K562 (cell line): ENCODE results near the gene C1GALT1C1L. TPM values are rescaled to one million over a fixed set of nuclear protein-coding genes. Genes with fewer than 3 reads are reported as not detected.

Source experiments
- ATAC-seq: fragments of 200-7000 bp; cut with Tn5 transposase; 3 replicates; pipeline ENCODE4 v1.9.1; 2020; ENCODE audit warnings: moderate library complexity
- BruUV-seq: library from RNA; stranded (reverse); fragments of 400-500 nt; replicated peaks from 2 replicates; lab custom pipeline; 2021; lab: Mats Ljungman, UMichigan
- CTCF ChIA-PET: fragments of 300-600 bp; formaldehyde crosslinking; extraction: SDS; loops from one replicate; lab custom pipeline; 2021; ENCODE audit warnings: low intra/inter-chr PET ratio; lab: Yijun Ruan, JAX
- POLR2A ChIA-PET: fragments of 300-600, 350-650 bp; sonication (Branson Sonifier 250); formaldehyde crosslinking; extraction: SDS; loops from one replicate; lab custom pipeline; 2021; ENCODE audit warnings: antibody characterized with exemption, inconsistent platforms; lab: Yijun Ruan, JAX
- DNase-seq, 4 experiments: peaks; one replicate each; pipeline versions ENCODE4 v3.0.0 to v3.0.0-alpha.2; 2011 to 2018; ENCODE audit warnings: low spot score in 3 of 4, mixed read lengths in 3 of 4; ENCODE audit errors: extremely low read depth in 1 of 4
- FAIRE-seq: peaks from 2 replicates; lab custom pipeline; 2011; peaks lifted over from hg19 to GRCh38; lab: Jason Lieb, UNC
- H2AFZ ChIP-seq: 2 replicates; pipeline ENCODE4 v1.6.0; 2011; ENCODE audit warnings: low read depth, low read length, control low read depth, inconsistent platforms
- H3K27ac ChIP-seq: fragments of 200-600 bp; 3 replicates; pipeline ENCODE4 v1.8.0; 2011; ENCODE audit warnings: low read depth, mild to moderate bottlenecking, control low read depth, inconsistent platforms, low read length, moderate library complexity, mixed read lengths; ENCODE audit errors: extremely low read depth
- H3K27me3 ChIP-seq, 2 experiments: fragments of 300-600 bp in 1 of 2; 2 replicates in 1 of 2; 3 replicates in 1 of 2; pipeline versions ENCODE4 v1.6.0 to v1.8.0; 2011; ENCODE audit warnings: inconsistent platforms in 2 of 2, low read length in 2 of 2, mild to moderate bottlenecking in 1 of 2, mixed read lengths in 1 of 2, moderate library complexity in 1 of 2; ENCODE audit not compliant: control insufficient read depth in 2 of 2, insufficient read depth in 2 of 2
- H3K36me3 ChIP-seq: fragments of 300-600 bp; 3 replicates; pipeline ENCODE4 v1.8.0; 2011; ENCODE audit warnings: mild to moderate bottlenecking, low read length, inconsistent platforms; ENCODE audit not compliant: control insufficient read depth, insufficient read depth
- H3K4me1 ChIP-seq, 2 experiments: fragments of 200-600 bp in 1 of 2; replicated peaks in 1 of 2; 2 replicates in 1 of 2; 3 replicates in 1 of 2; pipeline versions ENCODE4 v1.5.1 to v1.8.0; 2011; ENCODE audit warnings: inconsistent platforms in 2 of 2, low read length in 2 of 2, mild to moderate bottlenecking in 1 of 2, mixed read lengths in 1 of 2, moderate library complexity in 1 of 2; ENCODE audit not compliant: control insufficient read depth in 2 of 2, insufficient read depth in 2 of 2
- H3K4me2 ChIP-seq: 2 replicates; pipeline ENCODE4 v1.6.1; 2011; ENCODE audit warnings: low read length, control low read depth, inconsistent platforms, mixed read lengths; ENCODE audit not compliant: insufficient read depth
- H3K4me3 ChIP-seq: fragments of 200-600 bp; sonication (generic), shearing (Covaris generic); 2 replicates; pipeline ENCODE4 v1.5.1; 2016; ENCODE audit warnings: control low read depth, inconsistent platforms
- H3K79me2 ChIP-seq: fragments of 200-600 bp; 3 replicates; pipeline ENCODE4 v1.8.0; 2011; ENCODE audit warnings: low read length, inconsistent platforms; ENCODE audit not compliant: control insufficient read depth, insufficient read depth
- H3K9ac ChIP-seq, 2 experiments: 2 replicates each; pipeline versions ENCODE4 v1.6.0 to v1.6.1; 2011; ENCODE audit warnings: low read depth in 2 of 2, low read length in 2 of 2, control low read depth in 1 of 2, inconsistent platforms in 1 of 2, mild to moderate bottlenecking in 1 of 2, mixed read lengths in 1 of 2; ENCODE audit not compliant: insufficient read depth in 1 of 2
- H3K9me1 ChIP-seq: one replicate; pipeline ENCODE4 v1.6.0; 2011; ENCODE audit warnings: inconsistent platforms, mild to moderate bottlenecking, low read length, moderate library complexity; ENCODE audit not compliant: control insufficient read depth, insufficient read depth
- H3K9me3 ChIP-seq: replicated peaks from 2 replicates; pipeline ENCODE4 v1.5.1; 2011; ENCODE audit warnings: low read depth, low read length, inconsistent platforms; ENCODE audit not compliant: control insufficient read depth, insufficient read depth
- H4K20me1 ChIP-seq: replicated peaks from 2 replicates; pipeline ENCODE4 v1.6.1; 2011; ENCODE audit warnings: low read length, inconsistent platforms, mixed read lengths; ENCODE audit not compliant: control insufficient read depth, insufficient read depth
- ARID1B ChIP-seq: fragments of 450-650 bp; IDR thresholded peaks from 2 replicates; pipeline ENCODE4 v1.6.1; 2016; ENCODE audit warnings: antibody characterized with exemption, mild to moderate bottlenecking, inconsistent platforms
- DACH1 ChIP-seq: fragments of 450-650 bp; IDR thresholded peaks from 2 replicates; pipeline ENCODE4 v1.6.1; 2018; ENCODE audit not compliant: partially characterized antibody
- NFATC3 ChIP-seq: fragments of 450-650 bp; IDR thresholded peaks from 2 replicates; pipeline ENCODE4 v1.6.1; 2017; ENCODE audit warnings: mild to moderate bottlenecking
- NFYB ChIP-seq: IDR thresholded peaks from 2 replicates; pipeline ENCODE4 v1.6.1; 2011; ENCODE audit warnings: mild to moderate bottlenecking, moderate library complexity; ENCODE audit not compliant: insufficient read length; ENCODE audit errors: extremely low read depth
- NR4A1 ChIP-seq, 2 experiments: fragments of 250-450 bp in 1 of 2; fragments of 450-650 bp in 1 of 2; sonication (Bioruptor Pico) in 1 of 2; IDR thresholded peaks; 2 replicates each; pipeline versions ENCODE4 v1.4.0 to v1.6.1; 2016 to 2020; ENCODE audit warnings: mild to moderate bottlenecking in 2 of 2, missing compliant biosample characterization in 1 of 2, missing genetic modification characterization in 1 of 2, moderate library complexity in 1 of 2
- in situ Hi-C: fragments of 300-500 bp; cut with MboI; formaldehyde crosslinking; loops from 4 replicates; pipeline ENCODE4 v1.15.0; 2018; ENCODE audit warnings: inconsistent platforms, mixed read lengths
- intact Hi-C: fragments of 100-400 bp; cut with micrococcal nuclease; formaldehyde crosslinking; loops from 2 replicates; pipeline ENCODE4 v1.14.2; 2022
- polyA plus RNA-seq, 8 experiments: library from polyadenylated mRNA; depleted of rRNA in 4 of 8; stranded (reverse) in 5 of 8; unstranded in 3 of 8; fragments of >200 nt; fragmentation: Nextera tagmentation in 2 of 8; fragmentation: Illumina TruSeq in 1 of 8; extraction: Ambion mirVana in 2 of 8; extraction: Trizol in 1 of 8; gene quantifications; 2 replicates each; pipeline versions ENCODE4 v1.2.1 to v1.2.3, GENCODE V29; 2011 to 2014; ENCODE audit warnings: inconsistent platforms in 1 of 8, missing spikeins in 1 of 8
- total RNA-seq, 7 experiments: library from RNA; depleted of rRNA in 6 of 7; stranded (reverse); fragments of >200 nt in 6 of 7; fragmentation: Illumina TruSeq in 2 of 7; extraction: Trizol in 2 of 7; gene quantifications; 2 replicates each; pipeline versions ENCODE4 v1.2.1 to v1.2.3, GENCODE V29; 2011 to 2021; ENCODE audit warnings: low replicate concordance in 1 of 7
- TF ChIP-seq, protein P1 (sequence below), 3 experiments: fragments of 200-800 bp in 1 of 3; fragments of 250-450 bp in 1 of 3; fragments of 450-650 bp in 1 of 3; sonication (Bioruptor Pico) in 1 of 3; sonication (Bioruptor generic) in 1 of 3; formaldehyde crosslinking in 1 of 3; IDR thresholded peaks; 2 replicates each; pipeline versions ENCODE4 v1.6.1 to v1.8.0; 2016 to 2022; ENCODE audit warnings: mild to moderate bottlenecking in 2 of 3, missing genetic modification characterization in 2 of 3, missing compliant biosample characterization in 1 of 3, moderate library complexity in 1 of 3
- TF ChIP-seq, protein P2 (sequence below): fragments of 450-650 bp; IDR thresholded peaks from 2 replicates; pipeline ENCODE4 v1.6.1; 2014; ENCODE audit warnings: low read depth, mild to moderate bottlenecking, moderate library complexity, borderline replicate concordance
- TF ChIP-seq, protein P3 (sequence below): fragments of 450-650 bp; IDR thresholded peaks from 2 replicates; pipeline ENCODE4 v1.6.1; 2016; ENCODE audit warnings: low read depth, mild to moderate bottlenecking, moderate library complexity

Gene C1GALT1C1L
- total and polyA plus RNA-seq, 9 of the 15 experiments (the other 6 are each of a cell fraction or from before 2014, with no cell fraction given): 1.0 to 4.4 (median 1.9) TPM

DNA sequence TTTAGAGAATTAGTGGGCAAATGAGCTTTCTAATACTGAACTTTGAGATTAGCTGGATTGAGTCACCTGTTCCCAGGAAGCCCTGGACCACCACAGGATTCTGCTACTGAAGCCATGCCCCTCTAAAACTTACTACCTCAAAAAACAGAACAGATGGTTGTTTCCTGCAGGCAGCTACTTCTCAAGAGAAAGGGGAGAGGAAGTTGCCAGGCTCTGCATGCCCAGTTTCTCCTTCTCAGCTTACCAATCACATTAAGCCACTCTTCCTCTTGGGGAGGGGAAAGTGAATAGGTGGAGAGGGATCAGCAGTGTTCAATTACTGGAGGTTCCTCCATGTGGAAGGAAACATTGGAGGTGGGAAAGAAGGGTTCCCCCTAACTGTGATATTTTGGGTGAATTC is 24.9 kb upstream of the C1GALT1C1L start:
- Histone ChIP-seq H3K4me3 (no peak overlapping the region), H3K79me2 (no peaks in the 10 kb centered on the region), H3K36me3 (no peaks in the 10 kb centered on the region), H3K27me3 (no peaks in the 10 kb centered on the region), H3K9me3 (no peaks in the 10 kb centered on the region), H3K9ac (no peak overlapping the region), H3K27ac (no peak overlapping the region), H3K4me1 (peaks cover 3 to 9% of the 10 kb centered on the region in 2 experiments; a peak in 2 of 5 replicates), H4K20me1 (no peaks in the 10 kb centered on the region), H2AFZ (peak overlapping the region; percentile 37), H3K9me1 (no peaks in the 10 kb centered on the region), H3K4me2 (no peak overlapping the region)
- no peak for TF ChIP-seq DACH1
- no peak for TF ChIP-seq NR4A1 (CRISPR knock-in tag; IDR thresholded peaks at IDR 0.05)
- no peak for TF ChIP-seq NR4A1 (tag; IDR thresholded peaks at IDR 0.05)
- no peak for TF ChIP-seq NFYB
- TF ChIP-seq ARID1B: no peak
- TF ChIP-seq NFATC3: no peak
- TF ChIP-seq, protein P1, sequence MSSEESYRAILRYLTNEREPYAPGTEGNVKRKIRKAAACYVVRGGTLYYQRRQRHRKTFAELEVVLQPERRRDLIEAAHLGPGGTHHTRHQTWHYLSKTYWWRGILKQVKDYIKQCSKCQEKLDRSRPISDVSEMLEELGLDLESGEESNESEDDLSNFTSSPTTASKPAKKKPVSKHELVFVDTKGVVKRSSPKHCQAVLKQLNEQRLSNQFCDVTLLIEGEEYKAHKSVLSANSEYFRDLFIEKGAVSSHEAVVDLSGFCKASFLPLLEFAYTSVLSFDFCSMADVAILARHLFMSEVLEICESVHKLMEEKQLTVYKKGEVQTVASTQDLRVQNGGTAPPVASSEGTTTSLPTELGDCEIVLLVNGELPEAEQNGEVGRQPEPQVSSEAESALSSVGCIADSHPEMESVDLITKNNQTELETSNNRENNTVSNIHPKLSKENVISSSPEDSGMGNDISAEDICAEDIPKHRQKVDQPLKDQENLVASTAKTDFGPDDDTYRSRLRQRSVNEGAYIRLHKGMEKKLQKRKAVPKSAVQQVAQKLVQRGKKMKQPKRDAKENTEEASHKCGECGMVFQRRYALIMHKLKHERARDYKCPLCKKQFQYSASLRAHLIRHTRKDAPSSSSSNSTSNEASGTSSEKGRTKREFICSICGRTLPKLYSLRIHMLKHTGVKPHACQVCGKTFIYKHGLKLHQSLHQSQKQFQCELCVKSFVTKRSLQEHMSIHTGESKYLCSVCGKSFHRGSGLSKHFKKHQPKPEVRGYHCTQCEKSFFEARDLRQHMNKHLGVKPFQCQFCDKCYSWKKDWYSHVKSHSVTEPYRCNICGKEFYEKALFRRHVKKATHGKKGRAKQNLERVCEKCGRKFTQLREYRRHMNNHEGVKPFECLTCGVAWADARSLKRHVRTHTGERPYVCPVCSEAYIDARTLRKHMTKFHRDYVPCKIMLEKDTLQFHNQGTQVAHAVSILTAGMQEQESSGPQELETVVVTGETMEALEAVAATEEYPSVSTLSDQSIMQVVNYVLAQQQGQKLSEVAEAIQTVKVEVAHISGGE (CRISPR knock-in tag; IDR thresholded peaks at IDR 0.05): peak in 1 of 3 experiments; percentile 37; a peak in 1 of 6 replicates
- TF ChIP-seq, protein P2, sequence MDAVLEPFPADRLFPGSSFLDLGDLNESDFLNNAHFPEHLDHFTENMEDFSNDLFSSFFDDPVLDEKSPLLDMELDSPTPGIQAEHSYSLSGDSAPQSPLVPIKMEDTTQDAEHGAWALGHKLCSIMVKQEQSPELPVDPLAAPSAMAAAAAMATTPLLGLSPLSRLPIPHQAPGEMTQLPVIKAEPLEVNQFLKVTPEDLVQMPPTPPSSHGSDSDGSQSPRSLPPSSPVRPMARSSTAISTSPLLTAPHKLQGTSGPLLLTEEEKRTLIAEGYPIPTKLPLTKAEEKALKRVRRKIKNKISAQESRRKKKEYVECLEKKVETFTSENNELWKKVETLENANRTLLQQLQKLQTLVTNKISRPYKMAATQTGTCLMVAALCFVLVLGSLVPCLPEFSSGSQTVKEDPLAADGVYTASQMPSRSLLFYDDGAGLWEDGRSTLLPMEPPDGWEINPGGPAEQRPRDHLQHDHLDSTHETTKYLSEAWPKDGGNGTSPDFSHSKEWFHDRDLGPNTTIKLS: no peak
- TF ChIP-seq, protein P3, sequence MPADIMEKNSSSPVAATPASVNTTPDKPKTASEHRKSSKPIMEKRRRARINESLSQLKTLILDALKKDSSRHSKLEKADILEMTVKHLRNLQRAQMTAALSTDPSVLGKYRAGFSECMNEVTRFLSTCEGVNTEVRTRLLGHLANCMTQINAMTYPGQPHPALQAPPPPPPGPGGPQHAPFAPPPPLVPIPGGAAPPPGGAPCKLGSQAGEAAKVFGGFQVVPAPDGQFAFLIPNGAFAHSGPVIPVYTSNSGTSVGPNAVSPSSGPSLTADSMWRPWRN: no peak
- intact Hi-C loops: no loop called here
- FAIRE-seq (peak; percentile 32), ATAC-seq (no peak), DNase-seq (no peak)
- in situ Hi-C loops: no loop called here
- no TSS peak for BruUV-seq
- ChIA-PET POLR2A (interaction anchor here (1.0 to 1.1 kb wide), 2 partner anchors 18 to 25 kb away, joined by 3 read pairs; partner anchors contain the start of gene C1GALT1C1L), CTCF (no interaction called here)
